SKM-1 (cell line): Measurements from ENCODE around the gene CACFD1.

ENCODE experiments used
- DNase-seq: peaks from one replicate; lab custom pipeline; 2025; ENCODE audit not compliant: unreplicated experiment; lab: John Stamatoyannopoulos, UW

The CACFD1 gene

DNA sequence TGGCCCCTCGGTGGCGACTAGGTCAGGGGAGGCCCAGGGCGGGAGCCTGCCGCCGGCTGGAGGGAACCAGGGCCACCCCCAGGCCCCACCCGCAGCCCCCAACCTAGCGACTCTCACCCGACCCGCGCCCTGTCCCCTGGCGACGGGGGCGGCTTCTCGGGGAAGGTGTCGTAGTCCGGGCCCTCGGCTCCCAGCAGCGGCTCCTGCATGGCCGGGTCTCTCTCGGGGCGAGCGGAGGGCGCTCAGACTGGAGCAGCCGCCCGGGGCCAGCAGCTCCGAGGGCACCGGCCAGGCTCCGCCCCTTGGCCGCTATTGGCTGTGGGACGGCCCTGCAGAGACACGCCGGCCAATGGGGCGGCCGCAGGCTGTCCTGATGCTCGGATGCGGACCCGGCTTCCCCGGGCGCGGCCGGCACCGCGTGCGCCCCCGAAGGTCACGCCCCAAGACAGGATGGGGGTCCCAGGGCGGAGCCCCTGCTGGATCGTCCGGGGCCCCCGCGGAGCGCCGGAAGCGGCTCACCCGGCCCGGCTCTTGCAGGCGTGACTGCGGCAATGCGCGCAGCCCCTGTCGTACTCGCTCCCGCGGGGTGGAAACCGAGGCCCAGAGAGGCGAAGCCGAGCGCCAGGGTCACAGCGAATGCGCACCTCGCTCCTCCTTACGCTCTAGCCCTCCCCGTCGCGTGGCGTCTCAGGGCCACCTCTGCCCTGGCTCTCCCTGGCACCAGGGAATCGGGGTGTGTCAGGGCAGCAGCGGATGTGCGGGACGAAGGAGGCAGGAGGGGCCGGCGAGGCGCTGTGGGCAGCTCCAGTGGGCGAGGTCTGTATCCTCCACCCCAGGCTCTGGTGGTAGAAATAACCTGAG, 19.3 kb downstream of the CACFD1 start, which contains the start of gene SLC2A6:
Gene SLC2A6, minus strand, starts transcription at position 249 of the 861 bp plus-strand sequence. Its CDS starts 40 bp downstream, at position 209.
- DNase-seq = peak; percentile 55

DNA sequence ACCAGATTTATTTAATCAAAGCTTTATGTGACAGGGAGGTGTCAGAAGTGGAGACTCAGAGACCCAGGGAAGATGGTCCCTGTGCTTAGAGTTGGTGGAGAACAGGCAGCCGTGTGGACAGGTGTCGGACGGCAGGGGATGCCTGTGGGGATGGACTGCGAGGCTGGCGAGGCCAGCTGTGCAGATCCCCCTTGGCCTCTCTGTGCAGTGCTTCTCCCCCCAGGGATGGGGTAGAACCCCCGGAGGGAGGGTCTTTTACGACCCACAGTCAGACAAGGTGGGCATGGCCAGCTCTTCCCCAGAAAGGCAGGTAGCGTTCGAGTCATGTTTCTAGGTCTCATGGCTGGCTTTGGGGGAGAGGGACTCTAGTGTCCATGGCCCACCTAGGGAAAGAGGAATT, 23.8 kb downstream of the CACFD1 start:
- no peak for DNase-seq

DNA sequence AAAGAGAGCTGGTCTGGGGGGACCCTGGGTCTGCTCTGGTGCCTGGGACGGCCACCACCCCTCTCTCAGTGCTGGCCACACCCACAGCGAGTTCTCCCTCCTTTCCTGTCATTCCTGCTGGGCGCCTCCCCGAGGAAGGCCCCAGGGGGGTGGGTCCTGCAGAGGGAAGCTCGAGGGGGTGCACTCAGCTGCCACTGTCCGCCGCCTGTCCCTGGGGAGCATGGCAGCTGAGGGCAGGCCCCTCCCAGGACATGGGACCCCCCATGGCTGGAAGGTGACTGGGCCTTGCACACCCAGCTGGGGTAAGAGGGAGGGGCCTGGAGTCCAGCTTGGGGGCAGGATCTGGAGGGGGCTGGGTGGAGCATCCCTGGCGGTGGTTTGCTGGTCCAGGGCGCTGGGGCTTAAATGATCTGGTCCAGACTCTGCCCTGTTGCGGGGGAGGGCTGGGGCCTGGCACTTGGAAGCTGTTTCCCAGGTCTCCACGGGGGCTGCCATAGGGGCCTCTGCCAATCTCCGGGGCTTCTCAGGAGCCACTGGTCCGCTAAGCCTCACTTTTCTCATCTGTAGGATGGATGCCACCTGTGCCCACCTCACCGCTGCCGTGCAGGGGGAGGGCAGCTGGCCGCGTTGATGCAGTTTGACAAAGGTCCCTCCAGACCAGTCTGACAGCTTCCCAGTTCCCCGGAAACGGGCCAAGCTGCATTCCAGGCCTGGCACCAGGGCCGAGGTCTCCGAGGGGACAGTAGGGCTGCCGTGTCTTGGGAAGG, 25.1 kb downstream of the CACFD1 start:
- DNase-seq = no peak

DNA sequence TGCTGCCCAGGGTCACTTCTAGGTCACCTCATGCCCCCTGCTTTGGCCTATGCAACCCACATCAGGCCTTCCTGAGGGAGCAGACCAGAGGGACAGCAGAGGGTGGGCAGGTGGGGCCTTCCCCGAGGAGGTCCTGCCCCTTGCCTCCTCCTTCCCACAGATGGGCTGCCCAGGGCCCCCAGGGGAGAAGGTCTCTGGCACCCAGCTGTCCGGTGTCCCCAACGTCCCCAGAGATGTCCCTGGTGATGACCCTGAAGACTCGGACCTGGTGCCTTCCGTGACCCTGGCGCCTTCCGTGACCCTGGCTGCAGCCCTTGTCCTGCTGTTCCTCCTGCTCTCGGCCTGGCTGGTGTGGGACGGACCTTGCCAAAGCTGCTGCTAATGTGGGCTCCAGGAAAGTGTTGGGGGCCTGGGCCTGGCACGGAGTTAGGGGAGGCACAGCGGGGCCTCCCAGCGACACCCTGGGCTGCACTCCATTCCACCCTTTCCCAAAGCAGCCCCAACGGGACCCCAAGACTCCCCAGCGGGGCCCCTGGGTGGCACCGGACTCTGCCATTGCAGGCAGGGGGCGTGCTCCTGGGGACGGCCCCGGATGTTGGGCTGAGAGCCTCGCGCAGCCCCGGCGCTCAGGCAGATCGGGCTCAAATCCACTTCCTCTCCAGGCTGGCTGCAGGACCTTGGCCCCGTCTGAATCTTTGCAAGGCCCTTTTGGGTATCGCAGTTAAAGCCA, 25.9 kb downstream of the CACFD1 start:
- DNase-seq = no peak

DNA sequence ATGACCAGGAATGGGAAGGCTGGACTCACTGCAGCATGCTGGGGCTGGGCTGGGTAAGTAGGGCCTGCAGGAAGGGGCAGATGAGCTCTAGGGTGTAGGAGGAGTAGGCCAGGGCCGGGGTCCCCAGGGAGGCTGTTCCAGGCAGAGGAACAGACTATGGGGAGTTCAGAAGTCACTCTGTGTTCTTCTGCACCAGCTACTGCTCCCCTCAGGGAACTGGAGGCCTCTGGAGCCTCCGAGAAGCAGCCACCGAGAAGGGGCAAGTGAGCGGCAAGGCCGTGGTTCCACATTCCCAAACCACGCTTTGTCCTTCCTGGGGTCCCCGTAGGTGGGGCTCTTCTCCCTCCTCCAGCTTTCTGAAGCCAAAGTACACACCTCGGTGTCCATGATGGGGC, 27.6 kb downstream of the CACFD1 start:
- no peak for DNase-seq

DNA sequence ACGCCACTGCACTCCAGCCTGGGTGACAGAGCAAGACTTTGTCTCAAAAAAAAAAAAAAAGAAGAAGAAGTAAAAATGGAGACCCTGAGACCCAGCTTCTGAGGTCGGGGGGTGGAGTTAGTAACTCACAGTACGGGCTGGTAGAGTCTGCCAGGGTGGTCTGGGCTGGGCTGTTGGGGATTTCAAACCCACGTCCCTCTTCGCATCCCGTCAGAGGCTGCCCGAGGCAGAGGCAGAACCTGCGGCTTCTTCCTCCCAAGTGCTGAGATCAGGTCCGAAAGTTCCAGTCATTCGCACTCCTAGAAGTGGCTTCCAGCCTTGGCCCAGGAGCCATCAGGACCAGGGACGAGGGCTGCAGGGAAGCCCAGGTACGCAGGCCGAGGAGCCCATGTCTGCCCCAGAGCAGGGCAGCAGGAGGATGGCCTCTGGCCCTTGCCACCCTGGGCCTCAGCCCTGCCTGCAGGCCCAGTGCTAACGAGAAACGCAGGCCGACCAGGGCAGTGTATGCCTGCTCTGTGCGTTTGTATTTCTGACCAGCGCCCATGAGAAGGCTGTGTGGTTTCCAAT, 29.0 kb downstream of the CACFD1 start:
- no peak for DNase-seq

DNA sequence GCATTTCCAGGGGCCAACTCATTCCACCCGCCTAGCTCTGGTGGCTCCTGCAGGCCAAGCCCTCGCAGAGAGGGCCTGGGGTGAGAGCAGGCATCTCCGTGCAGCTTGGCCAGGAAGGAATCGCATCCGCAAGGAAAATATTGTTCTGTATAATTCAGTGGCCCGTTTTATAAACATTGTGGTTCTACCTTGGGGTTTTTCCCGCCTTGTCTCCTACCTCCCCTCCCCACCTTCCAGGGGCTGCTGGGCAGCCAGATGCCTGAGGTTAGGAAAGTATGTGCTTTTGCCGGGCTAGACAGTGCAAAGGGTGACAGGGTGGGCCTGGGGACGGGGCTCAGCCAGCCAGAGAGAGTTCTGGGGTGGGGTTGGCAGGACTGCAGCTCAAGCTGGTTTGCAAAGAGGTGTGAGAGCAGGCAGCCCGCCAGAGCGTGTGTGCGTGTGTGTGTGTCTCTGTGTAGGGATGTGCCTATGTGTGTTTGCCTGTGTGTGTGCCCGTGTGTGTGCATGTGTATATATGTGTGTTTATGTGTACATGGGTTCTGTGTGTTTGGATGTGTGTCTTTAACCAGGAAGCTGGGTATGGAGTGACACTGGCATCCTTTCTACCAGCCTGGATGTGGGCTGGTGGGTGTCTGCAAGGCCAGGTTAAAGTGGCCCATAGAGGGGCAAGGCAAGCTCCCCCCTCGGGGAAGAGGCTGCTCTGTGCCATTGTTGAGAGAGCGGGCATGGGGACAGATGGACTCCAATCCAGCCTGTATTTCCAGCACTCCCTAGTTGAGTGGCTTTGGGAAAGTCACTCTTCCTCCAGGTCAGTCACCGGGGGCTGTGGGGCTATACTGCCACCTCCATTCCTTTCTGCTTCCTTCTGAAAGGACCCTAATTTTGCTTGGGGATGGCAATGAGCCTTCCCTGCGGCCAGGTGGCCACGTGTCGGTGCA, 29.7 kb downstream of the CACFD1 start:
- DNase-seq = no peak

DNA sequence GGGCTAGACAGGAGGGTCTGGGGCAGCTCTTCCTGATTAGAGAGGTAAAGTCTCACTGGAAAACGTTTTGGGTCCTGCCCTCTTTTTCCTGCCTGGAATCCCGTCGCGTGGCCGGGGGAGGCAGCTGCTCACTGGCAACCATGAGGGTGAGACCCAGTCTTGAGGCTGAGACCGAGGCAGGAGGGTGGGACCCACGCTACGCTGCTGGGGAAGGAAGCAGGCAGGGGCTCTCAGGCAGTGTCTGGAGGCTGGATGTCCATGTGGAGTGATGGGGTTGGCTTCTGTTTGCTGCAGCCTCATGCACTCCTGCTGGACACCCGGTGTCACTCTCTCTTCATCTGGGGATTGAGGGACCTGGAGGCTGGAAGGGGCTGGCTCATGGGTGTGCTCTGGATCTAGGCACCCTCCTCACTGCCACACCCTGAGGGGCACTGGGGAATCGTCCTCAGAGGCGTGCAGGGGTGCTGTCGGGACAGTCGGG, 30.5 kb downstream of the CACFD1 start:
- DNase-seq = no peak

DNA sequence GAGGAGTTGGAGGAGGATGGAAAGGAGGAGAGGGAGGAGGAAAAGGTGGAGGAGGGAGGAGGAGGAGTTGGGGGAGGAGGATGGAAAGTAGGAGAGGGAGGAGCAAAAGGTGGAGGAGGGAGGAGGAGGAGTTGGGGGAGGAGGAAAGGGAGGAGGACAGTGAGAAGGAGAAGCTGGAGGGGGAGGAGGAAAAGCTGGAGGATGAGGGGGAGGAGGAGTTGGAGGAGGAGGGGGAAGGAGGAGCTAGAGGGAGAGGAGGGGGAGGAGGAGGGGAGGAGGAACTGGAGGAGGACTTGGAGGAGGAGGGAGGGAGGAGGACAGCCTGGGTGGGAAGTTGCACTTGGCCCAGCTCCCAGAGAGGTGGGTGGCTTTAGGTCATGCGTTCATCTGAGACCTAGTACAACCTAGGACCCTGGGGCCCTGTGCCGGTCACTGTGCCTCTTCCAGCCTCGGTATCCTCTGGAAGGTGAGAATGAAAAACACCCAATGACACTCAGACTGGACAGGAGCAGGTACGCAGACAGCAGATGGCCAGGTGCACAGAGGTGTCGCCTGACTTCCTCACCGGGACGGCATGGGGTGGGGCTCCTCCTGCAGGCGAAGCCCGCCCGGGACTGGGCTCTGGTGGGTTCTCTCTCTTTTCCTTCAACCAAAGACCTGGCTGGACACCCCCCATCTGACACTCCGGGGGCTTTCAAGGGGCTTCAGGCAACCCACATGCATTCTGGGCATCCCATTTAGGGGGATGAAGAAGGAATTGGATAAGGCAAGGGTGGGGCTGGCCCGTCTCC, 31.3 kb downstream of the CACFD1 start:
- DNase-seq = no peak

DNA sequence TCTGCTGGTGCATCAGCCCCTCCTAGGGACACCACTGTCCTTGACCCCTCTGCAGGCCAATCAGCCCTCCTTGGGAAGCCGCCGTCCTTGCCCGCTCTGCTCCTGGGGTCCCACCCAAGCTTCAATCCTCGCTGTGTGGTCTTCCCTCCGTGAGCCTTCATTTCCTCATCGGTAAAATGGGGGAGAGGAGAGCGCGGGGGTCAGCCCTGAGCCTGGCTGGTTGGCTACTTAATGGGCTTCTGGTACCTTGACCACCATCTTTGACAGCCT, 31.8 kb downstream of the CACFD1 start:
- DNase-seq = no peak

DNA sequence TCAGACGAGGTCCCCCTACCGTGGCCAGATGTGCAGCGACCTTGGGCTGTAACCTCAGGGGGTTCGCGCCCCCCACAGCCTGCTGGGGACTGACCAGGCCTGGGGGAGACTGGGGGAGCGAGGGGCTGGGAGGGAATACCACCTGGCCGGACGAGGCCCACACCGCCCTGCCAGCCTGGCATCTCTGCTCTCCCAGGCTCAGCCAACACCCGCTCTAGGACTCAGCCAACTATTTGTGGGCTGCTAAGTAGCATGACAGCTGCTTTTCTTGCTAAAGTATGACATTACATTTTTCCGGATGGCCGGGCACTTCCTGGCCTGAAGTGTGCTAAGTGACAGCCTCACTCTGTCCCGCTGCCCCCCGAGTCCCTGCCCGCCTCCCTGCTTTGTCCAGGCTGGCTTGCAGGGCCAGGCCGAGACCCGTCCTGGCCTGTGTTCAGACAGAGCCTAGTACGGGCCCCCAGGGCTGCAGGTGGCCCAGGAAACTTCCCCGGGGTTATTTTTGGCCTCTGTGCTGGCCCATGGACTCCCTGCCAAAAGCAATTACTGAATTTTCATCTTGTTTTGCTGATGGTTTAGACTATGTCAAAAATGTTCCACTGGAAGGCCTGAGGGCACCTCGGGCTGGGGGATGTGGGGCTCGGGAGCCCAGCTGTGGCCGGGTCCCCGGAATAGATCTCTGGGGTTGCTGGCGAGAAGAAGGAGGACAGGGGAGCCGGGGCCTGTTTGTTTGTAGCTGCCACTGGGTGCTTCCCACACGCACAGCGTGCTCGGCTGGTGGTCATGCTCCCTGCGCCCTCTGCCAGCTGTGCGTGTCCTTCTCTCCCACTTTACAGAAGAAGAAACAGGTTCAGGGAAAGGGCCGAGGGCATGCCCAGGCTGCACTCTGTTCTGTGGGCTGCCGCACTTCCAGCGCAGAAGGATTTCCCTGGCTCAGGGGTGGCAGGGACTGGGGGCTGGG, 32.6 kb downstream of the CACFD1 start:
- no peak for DNase-seq

DNA sequence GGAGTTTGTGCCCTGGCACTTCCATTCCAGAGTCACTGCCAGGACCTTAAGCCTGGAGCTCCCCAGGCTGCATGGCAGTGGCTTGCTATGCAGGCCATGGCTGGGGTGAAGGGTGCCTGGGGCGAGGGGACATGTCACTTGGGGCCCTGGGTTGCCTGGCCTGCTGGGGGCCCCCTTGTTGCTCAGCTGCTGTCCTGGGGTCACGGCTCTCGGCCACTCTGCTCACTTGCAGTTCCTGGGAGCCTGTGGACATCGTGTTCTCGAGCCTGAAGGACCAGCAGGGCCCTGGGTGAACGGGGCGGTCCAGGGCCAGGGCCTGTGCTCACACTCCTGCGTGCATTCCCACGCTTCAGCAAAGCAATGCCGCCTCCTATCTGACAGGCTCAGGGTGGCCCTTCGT, 33.6 kb downstream of the CACFD1 start:
- DNase-seq = no peak

DNA sequence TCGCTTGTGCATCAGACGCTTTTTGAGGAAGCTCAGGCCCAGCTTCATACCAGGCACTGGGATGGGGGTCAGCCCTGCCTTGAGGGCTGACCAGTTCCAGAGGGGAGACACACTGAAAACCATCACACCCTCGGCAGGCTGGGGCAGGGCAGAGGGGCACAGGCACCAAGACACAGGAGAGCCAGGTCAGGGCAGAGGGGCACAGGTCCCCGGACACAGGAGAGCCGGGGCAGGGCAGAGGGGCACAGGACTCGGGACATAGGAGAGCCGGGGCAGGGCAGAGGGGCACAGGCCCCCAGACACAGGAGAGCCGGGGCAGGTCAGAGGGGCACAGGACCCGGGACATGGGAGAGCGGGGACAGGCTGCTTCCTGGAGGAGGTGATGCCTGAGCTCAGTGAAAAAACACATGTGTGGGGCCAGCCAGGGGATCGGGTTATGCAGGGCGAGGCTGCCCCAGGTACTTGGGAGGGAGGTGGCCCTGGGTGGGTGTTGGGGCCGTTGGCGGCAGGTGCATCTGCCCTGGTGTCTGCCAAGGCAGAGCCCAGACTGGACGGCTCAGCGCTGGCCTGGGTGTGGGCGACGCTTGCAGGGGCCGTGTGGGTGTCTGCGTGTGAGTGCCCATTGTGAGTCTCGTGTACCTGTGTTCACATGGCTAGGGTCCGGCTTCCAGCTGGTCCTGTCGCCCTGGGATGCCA, 34.2 kb downstream of the CACFD1 start:
- DNase-seq = no peak

DNA sequence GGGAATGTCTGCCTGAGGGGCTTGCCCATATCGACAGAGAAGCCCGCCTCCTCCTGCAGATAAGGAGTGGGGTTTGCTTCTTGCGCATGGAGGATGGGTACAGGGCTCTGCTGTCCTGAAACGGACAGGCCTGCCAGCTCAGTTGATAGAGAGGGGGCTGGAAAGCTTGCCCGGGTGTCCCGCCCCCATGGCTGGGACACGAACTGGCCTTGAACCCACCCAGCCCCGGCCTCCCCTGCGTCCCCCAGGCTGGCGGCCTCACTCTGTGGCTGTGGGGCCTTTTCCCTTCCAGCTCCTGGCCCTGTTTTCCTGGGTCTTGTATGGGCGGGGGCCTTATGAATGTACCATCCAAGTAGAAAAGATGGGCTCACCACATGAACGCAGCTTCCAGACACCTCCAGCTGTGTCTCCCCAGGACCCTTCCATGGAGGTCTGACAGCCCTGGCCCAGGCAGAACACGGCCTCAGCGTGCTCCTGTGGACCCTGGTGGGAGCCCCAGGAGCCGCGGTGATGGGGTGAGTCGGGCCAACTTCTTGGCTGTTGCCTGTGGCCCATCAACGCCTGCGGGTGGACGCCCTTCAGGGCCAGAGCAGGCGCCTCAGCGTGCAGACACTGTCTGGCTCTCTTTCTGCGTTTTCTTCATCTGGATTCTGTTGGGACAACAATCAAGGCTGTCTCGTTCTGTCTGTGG, 35.0 kb downstream of the CACFD1 start:
- DNase-seq = no peak

DNA sequence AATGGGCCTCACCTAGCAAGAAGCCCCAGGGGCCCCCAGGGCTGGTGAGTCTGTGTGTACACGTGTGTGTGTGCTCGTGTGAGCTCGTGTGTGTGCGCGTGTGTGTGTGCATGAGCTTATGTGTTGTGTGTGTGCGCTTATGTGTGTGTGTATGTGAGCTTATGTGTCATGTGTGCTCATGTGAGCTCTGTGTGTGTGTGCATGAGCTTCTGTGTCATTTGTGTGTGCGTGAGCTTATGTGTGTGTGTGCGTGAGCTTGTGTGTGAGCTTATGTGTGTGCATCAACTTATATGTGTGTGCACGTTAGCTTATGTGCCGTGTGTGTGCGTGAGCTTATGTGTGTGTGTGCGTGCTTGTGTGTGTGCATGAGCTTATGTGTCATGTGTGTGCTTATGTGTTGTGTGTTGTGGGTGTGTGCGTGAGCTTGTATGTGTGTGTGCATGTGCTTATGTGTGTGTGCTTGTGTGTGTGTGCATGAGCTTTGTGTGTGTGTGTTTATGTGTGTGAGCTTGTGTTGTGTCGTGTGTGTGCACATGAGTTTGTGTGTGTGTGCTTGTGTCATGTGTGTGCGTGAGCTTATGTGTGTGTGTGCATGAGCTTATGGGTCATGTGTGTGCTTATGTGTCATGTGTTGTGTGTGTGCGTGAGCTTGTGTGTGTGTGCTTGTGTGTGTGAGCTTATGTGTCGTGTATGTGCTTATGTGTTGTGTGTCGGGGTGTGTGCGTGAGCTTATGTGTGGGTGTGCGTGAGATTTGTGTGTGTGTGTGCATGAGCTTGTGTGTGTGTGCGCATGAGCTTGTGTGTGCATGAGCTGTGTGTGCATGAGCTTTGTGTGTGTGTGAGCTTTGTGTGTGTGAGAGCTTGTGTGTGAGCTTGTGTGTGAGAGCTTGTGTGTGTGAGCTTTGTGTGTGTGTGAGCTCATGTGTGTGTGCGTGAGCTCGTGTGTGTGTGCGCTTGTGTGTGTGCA, 35.8 kb downstream of the CACFD1 start:
- no peak for DNase-seq
